GM12864 (cell line): ENCODE measurements around the gene ZNF382.
A peak's percentile ranks its signal among the peaks of the same experiment; 100 is the strongest.
"Not testable (repeated sequence)": the region's sequence is repeated elsewhere in the genome, so short reads cannot be mapped to it uniquely, and the experiment has no call there.

Experiments used
- DNase-seq: peaks from one replicate; pipeline ENCODE4 v3.0.0-alpha.2; 2011; ENCODE audit warnings: low read depth
- H3K4me3 ChIP-seq: 2 replicates; pipeline ENCODE4 v1.5.1; 2011; ENCODE audit warnings: mild to moderate bottlenecking, low read depth, low read length, control low read depth
- CTCF ChIP-seq: IDR thresholded peaks from 2 replicates; pipeline ENCODE4 v1.5.1; 2011; ENCODE audit warnings: low read depth, mild to moderate bottlenecking, moderate library complexity, low read length, control low read depth, inconsistent platforms; ENCODE audit errors: missing control alignments

ZNF382 gene

GRCh38 chr19:36577271-36577996 lies 27.7 kb upstream of the ZNF382 start:
- TF ChIP-seq CTCF: no peak
- no peak overlapping the region for H3K4me3 ChIP-seq
- no peak for DNase-seq

- no peak for TF ChIP-seq CTCF
- H3K4me3 ChIP-seq: no peak overlapping the region
- no peak for DNase-seq
Measured at GRCh38 chr19:36579255-36579654, 25.9 kb upstream of the ZNF382 start.

GRCh38 chr19:36602681-36603080 lies 2.4 kb upstream of the ZNF382 start:
- H3K4me3 ChIP-seq, DNase-seq: not testable (repeated sequence)

- H3K4me3 ChIP-seq: peak overlapping the region; percentile 60
- DNase-seq: peak; percentile 22
- TF ChIP-seq CTCF: no peak
Measured at GRCh38 chr19:36604656-36605100, 435 bp upstream of the ZNF382 start.

GRCh38 chr19:36605877-36606478 lies 865 bp downstream of the ZNF382 start:
- DNase-seq: no peak
- no peak for TF ChIP-seq CTCF
- peak overlapping the region; percentile 60 for H3K4me3 ChIP-seq

- no peak for TF ChIP-seq CTCF
- no peak overlapping the region for H3K4me3 ChIP-seq
- DNase-seq: no peak
Measured at GRCh38 chr19:36627057-36627456, 21.9 kb downstream of the ZNF382 start.

GRCh38 chr19:36635342-36635741 lies 30.2 kb downstream of the ZNF382 start:
- H3K4me3 ChIP-seq: no peak overlapping the region
- no peak for TF ChIP-seq CTCF
- DNase-seq: no peak
